Measurements from ENCODE around the gene ANO2. TPM values are rescaled to one million over a fixed set of nuclear protein-coding genes. Genes with fewer than 3 reads are reported as not detected.
"Not testable (repeated sequence)": the region's sequence is repeated elsewhere in the genome, so short reads cannot be mapped to it uniquely, and the experiment has no call there.

The ANO2 gene
- total RNA-seq, 1 donor from 2014 or later, result 1.5 TPM

DNA sequence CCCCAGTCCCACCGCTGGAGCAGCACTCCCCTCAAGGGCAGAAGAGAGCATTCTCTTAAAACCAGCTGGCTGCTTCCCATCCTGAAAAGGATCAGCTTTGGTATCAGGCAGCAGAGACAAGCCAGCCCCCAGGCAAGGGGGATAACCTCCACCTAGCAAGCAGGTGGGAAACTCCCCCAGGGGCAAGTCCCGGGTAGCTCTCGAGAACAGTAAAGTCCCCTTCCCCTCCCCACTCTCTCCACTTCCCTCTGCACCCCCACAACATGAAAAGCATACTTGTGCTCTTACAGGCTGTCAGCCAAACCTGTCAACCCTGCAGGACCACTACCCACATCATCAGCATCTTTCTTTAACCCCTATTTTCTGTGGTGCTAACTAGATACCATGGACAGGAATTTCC, 259.1 kb downstream of the ANO2 start:
- Histone ChIP-seq H3K27me3 (ENCODE audit: control insufficient read depth, insufficient read depth, low read length) (no peaks in the 10 kb centered on the region), H3K36me3 (ENCODE audit: control insufficient read depth, insufficient read depth, low read length) (no peaks in the 10 kb centered on the region), H3K4me3 (ENCODE audit: low read depth, low read length) (no peak overlapping the region)
- TF ChIP-seq, protein P1, sequence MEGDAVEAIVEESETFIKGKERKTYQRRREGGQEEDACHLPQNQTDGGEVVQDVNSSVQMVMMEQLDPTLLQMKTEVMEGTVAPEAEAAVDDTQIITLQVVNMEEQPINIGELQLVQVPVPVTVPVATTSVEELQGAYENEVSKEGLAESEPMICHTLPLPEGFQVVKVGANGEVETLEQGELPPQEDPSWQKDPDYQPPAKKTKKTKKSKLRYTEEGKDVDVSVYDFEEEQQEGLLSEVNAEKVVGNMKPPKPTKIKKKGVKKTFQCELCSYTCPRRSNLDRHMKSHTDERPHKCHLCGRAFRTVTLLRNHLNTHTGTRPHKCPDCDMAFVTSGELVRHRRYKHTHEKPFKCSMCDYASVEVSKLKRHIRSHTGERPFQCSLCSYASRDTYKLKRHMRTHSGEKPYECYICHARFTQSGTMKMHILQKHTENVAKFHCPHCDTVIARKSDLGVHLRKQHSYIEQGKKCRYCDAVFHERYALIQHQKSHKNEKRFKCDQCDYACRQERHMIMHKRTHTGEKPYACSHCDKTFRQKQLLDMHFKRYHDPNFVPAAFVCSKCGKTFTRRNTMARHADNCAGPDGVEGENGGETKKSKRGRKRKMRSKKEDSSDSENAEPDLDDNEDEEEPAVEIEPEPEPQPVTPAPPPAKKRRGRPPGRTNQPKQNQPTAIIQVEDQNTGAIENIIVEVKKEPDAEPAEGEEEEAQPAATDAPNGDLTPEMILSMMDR (IDR thresholded peaks at IDR 0.05; ENCODE audit: insufficient read depth, low read length, poor library complexity, severe bottlenecking), result no peak
- no peak for DNase-seq (ENCODE audit: low read depth)

DNA sequence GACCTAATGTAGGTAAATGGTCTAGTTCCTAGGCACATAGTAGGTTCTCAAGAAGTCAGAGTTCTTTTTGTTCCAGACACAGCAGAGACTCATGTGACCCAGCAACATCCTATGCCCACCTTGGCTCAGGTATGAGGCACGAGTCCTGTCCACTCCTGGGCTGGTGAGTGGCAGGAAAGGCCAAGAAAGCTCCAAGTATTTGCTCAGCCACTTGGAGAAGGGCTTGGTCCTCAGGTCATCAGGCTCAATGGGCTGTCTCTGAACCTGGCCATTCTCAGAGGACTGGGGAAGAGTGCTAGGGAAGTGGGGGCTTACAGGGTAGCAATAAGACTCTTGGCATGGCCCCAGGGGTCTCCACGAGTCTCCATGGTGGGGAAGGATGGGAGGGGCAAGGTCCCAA, 260.1 kb downstream of the ANO2 start:
- no peak for DNase-seq (ENCODE audit: low read depth)
- H3K4me3 ChIP-seq (ENCODE audit: low read depth, low read length), result no peak overlapping the region
- TF ChIP-seq, protein P1 (IDR thresholded peaks at IDR 0.05; ENCODE audit: insufficient read depth, low read length, poor library complexity, severe bottlenecking), result no peak
- H3K36me3 ChIP-seq (ENCODE audit: control insufficient read depth, insufficient read depth, low read length), result no peaks in the 10 kb centered on the region
- H3K27me3 ChIP-seq (ENCODE audit: control insufficient read depth, insufficient read depth, low read length), result no peaks in the 10 kb centered on the region

DNA sequence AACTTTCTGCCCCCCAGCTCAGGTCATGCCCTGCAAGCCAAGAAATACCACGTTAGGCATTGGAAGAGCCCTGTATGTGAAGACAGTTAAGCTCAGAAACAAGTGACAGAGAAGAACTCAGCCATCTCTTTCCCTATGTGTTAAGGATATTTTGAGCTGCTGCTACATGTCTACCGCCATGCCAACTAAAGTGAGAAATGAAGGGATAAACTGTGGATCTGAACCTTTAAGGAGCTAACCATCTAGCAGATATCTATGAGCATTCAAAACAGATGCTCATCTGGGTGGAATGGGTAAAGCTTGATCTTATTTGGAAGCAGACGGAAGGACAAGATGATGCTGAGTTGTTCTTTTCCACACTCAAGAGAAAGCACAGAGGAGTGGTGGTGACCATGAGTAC, 262.5 kb downstream of the ANO2 start:
- no peaks in the 10 kb centered on the region for H3K36me3 ChIP-seq (ENCODE audit: control insufficient read depth, insufficient read depth, low read length)
- TF ChIP-seq, protein P1 (IDR thresholded peaks at IDR 0.05; ENCODE audit: insufficient read depth, low read length, poor library complexity, severe bottlenecking), result no peak

DNA sequence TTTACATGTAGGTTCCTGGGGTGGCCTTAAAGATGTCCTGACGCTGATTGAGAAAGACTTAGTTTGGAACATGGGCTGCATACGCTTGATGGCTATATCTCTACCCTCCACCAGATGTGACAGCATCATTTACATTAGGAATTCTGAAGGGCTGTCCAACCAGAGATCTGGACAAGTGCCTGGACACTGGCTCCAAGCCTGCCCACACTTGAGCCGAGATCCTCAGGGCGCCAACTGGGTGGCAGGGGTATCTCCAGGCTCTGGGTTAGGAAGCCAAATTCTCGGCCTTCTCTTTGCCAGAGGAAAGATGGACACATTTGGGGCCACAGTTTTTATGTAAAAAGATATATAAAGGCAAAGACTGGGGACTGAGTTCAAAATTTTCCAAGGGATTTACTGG, 266.9 kb downstream of the ANO2 start:
- Histone ChIP-seq H3K4me3 (ENCODE audit: low read depth, low read length) (no peak overlapping the region), H3K36me3 (ENCODE audit: control insufficient read depth, insufficient read depth, low read length) (no peaks in the 10 kb centered on the region), H3K27me3 (ENCODE audit: control insufficient read depth, insufficient read depth, low read length) (no peaks in the 10 kb centered on the region)
- TF ChIP-seq, protein P1 (IDR thresholded peaks at IDR 0.05; ENCODE audit: insufficient read depth, low read length, poor library complexity, severe bottlenecking), result no peak
- DNase-seq (ENCODE audit: low read depth), result no peak

More for the DNA sequence above, 262.5 kb downstream of the ANO2 start:
- no peak for DNase-seq (ENCODE audit: low read depth)
- Histone ChIP-seq H3K4me3 (ENCODE audit: low read depth, low read length) (no peak overlapping the region), H3K27me3 (ENCODE audit: control insufficient read depth, insufficient read depth, low read length) (no peaks in the 10 kb centered on the region)

DNA sequence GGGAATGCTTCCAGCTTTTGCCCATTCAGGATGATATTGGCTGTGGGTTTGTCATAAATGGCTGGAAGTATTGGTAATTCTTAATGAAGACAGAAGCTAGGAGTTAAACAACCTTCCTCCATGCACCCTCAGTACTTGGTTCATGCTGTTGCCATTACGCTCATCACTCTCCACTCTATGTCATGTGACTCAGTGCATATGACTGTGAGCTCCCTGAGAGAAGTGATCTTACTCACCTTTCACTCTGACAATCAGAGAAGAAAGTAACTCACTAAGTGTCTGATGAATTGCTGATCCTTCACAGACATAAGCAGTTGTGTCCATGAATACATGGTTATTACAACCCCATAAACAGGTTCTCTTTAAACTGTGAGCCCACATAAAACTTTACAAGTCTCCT, 275.4 kb downstream of the ANO2 start:
- not testable (repeated sequence) for H3K4me3 ChIP-seq (ENCODE audit: low read depth, low read length); H3K36me3 ChIP-seq (ENCODE audit: control insufficient read depth, insufficient read depth, low read length); DNase-seq (ENCODE audit: low read depth); H3K27me3 ChIP-seq (ENCODE audit: control insufficient read depth, insufficient read depth, low read length)

DNA sequence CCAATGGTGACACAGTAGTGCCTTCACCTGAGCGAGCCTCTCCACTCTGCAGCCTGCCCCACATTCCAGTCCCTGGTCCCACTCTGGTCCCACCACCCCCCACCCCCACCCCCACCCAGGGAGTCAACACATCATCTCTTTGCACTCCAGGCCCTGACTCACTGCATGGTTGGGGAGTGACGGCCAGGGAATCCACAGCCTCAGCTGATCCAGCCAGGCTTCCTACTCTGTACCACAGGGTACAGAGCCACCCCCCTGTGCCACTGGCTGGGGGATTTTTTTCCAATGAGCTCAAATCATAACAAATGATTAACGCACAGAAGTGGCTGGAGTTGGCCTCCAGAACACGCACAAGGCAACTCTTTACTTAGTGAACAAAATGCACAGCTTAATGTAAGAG, 279.4 kb downstream of the ANO2 start:
- peak; percentile 58 for DNase-seq (ENCODE audit: low read depth)
- Histone ChIP-seq H3K36me3 (ENCODE audit: control insufficient read depth, insufficient read depth, low read length) (no peaks in the 10 kb centered on the region), H3K27me3 (ENCODE audit: control insufficient read depth, insufficient read depth, low read length) (no peaks in the 10 kb centered on the region), H3K4me3 (ENCODE audit: low read depth, low read length) (no peak overlapping the region)
- TF ChIP-seq, protein P1 (IDR thresholded peaks at IDR 0.05; ENCODE audit: insufficient read depth, low read length, poor library complexity, severe bottlenecking), result no peak
